ENCODE results near the gene MTMR11.

Gene MTMR11

DNA sequence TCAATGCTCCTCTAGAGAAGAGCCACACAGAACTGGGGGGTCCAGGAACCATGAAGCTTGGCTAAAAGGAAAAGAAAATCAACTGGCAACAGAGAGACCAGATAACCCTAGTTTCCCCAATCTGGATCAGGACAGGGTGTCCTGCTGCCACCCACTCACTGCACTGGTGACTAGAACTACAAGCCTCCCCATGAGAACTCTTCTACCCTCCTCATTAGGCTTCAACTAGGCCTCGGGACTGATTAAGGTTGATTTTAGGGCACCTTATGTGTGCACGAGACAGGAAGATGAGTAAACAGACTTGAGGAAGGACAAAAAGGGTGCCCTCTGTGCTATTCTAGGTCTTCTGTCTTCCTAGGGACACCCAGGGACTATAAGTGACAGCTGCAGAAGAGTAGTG is 6.8 kb downstream of the MTMR11 start:
- Histone ChIP-seq H3K4me3 (ENCODE audit: low read depth, low read length, poor library complexity, severe bottlenecking) (no peak overlapping the region), H3K27me3 (ENCODE audit: insufficient read depth, low read length) (no peaks in the 10 kb centered on the region; the same call in 1 of the 2 replicates), H3F3A (ENCODE audit: insufficient read depth, low read length) (no peaks in the 10 kb centered on the region), H2AFZ (ENCODE audit: low read length) (no peak overlapping the region), H3K27ac (ENCODE audit: low read depth, low read length, poor library complexity, severe bottlenecking) (no peak overlapping the region), H3K36me3 (ENCODE audit: insufficient read depth, low read length) (peaks cover 21% of the 10 kb centered on the region), H3K4me2 (ENCODE audit: low read length) (no peak overlapping the region), H3K4me1 (ENCODE audit: insufficient read depth, low read length, severe bottlenecking) (peaks cover 23% of the 10 kb centered on the region), H3K79me2 (ENCODE audit: insufficient read depth, low read length) (peaks cover 8% of the 10 kb centered on the region), H4K20me1 (ENCODE audit: insufficient read depth, low read length) (no peaks in the 10 kb centered on the region), H3K9me3 (ENCODE audit: low read length) (no peaks in the 10 kb centered on the region), H3K9me2 (ENCODE audit: low read depth, low read length) (no peaks in the 10 kb centered on the region), H3K9ac (ENCODE audit: low read length) (no peak overlapping the region)
- TF ChIP-seq EZH2 (IDR thresholded peaks at IDR 0.05; ENCODE audit: borderline replicate concordance, low read length) (no peak), CTCF (IDR thresholded peaks at IDR 0.05; ENCODE audit: low read length) (no peak)

DNA sequence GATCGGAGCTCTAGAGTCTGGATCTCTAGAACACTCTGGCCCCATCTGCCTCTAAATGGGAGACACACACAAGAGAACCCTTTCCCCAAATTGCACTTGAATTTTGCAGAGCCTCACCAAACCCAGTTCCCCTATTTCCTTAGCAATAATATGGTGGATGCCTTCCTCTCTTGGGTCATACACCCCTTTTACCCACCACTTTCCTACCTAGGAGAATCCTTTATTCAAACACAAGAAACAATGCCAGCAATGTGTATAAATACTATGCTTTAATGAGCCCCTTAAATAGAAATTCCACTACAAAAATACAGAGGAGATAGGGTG is 8.3 kb downstream of the MTMR11 start:
- no peaks in the 10 kb centered on the region for H3F3A ChIP-seq (ENCODE audit: insufficient read depth, low read length)
- peak overlapping the region; percentile 83 for H3K27ac ChIP-seq (ENCODE audit: low read depth, low read length, poor library complexity, severe bottlenecking)
- H3K36me3 ChIP-seq (ENCODE audit: insufficient read depth, low read length): peaks cover 36% of the 10 kb centered on the region
- no peaks in the 10 kb centered on the region for H3K9me3 ChIP-seq (ENCODE audit: low read length)
- TF ChIP-seq CTCF (IDR thresholded peaks at IDR 0.05; ENCODE audit: low read length) (no peak), EZH2 (IDR thresholded peaks at IDR 0.05; ENCODE audit: borderline replicate concordance, low read length) (no peak)
- H3K9ac ChIP-seq (ENCODE audit: low read length): peak overlapping the region; percentile 86
- H3K27me3 ChIP-seq (ENCODE audit: insufficient read depth, low read length): no peaks in the 10 kb centered on the region
- no peaks in the 10 kb centered on the region for H3K9me2 ChIP-seq (ENCODE audit: low read depth, low read length)
- H2AFZ ChIP-seq (ENCODE audit: low read length): no peak overlapping the region
- peak overlapping the region; percentile 81 for H3K4me2 ChIP-seq (ENCODE audit: low read length)
- peaks cover 23% of the 10 kb centered on the region for H3K4me1 ChIP-seq (ENCODE audit: insufficient read depth, low read length, severe bottlenecking)
- H4K20me1 ChIP-seq (ENCODE audit: insufficient read depth, low read length): no peaks in the 10 kb centered on the region
- H3K79me2 ChIP-seq (ENCODE audit: insufficient read depth, low read length): peaks cover 8% of the 10 kb centered on the region
- peak overlapping the region; percentile 89 for H3K4me3 ChIP-seq (ENCODE audit: low read depth, low read length, poor library complexity, severe bottlenecking)

DNA sequence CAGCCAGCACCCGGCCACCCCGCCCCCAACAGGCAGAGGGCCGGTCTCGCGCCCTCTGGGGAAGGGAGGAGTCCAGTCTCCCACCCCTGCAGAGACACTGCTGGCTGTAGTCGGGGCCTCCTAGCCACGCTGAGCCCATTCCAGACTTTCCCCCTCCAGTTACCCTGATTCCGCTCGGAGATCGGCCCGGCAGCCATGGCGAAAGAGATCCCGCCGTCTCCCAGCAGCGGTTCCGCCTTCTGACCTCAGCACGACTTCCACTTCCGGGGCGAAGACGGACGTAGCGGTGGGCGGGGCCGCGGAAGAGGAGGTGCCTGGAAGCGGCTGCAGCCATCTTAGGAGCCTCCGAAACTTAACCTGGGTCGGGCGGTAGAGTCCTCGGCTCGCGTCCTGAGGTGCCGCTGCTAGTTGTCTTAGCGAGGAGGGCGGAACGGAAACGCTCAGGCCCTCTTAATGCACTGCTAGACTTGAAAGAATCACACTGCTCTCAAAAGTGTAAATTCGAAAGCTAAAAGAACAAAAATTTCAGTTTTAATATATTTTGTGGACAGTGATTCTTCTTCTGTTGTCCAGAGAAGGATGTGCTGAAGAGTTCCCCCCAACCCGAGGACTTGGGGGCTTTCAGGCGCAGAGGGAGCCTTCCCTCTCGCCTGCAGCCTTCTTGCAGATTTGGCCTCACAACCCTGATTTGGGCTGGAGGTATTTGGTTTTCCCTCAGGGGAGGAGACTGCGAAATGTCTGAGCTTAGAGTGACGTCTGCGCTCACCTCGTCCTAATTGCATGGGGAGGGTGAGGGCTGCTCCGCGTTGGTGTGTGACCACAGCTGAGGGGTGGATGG is 8.9 kb downstream of the MTMR11 start, which contains the start of gene SF3B4:
SF3B4 (minus strand) TSS at position 241 of the 838 bp plus-strand sequence; CDS start at position 197, 44 bp downstream.
- Histone ChIP-seq H4K20me1 (ENCODE audit: insufficient read depth, low read length) (no peaks in the 10 kb centered on the region), H3K4me1 (ENCODE audit: insufficient read depth, low read length, severe bottlenecking) (peaks cover 23% of the 10 kb centered on the region), H2AFZ (ENCODE audit: low read length) (no peak within 1 kb of the TSS), H3K9me2 (ENCODE audit: low read depth, low read length) (no peaks in the 10 kb centered on the region), H3K79me2 (ENCODE audit: insufficient read depth, low read length) (peaks cover 8% of the 10 kb centered on the region), H3K36me3 (ENCODE audit: insufficient read depth, low read length) (peaks cover 42% of the 10 kb centered on the region), H3K27ac (ENCODE audit: low read depth, low read length, poor library complexity, severe bottlenecking) (peak within 1 kb of the TSS; percentile 83), H3K4me2 (ENCODE audit: low read length) (peak within 1 kb of the TSS; percentile 81), H3K9ac (ENCODE audit: low read length) (peak within 1 kb of the TSS; percentile 86), H3K9me3 (ENCODE audit: low read length) (no peaks in the 10 kb centered on the region), H3K4me3 (ENCODE audit: low read depth, low read length, poor library complexity, severe bottlenecking) (peak within 1 kb of the TSS; percentile 89), H3K27me3 (ENCODE audit: insufficient read depth, low read length) (no peaks in the 10 kb centered on the region), H3F3A (ENCODE audit: insufficient read depth, low read length) (no peaks in the 10 kb centered on the region)
- TF ChIP-seq EZH2 (IDR thresholded peaks at IDR 0.05; ENCODE audit: borderline replicate concordance, low read length) (no peak), CTCF (IDR thresholded peaks at IDR 0.05; ENCODE audit: low read length) (no peak)
